WTC11 (cell line): ENCODE measurements around the gene C2orf15.

ENCODE experiments used
- CREM ChIP-seq: sonication (generic); formaldehyde crosslinking; IDR thresholded peaks from 2 replicates; pipeline ENCODE4 v1.8.1; 2022; ENCODE audit warnings: mild to moderate bottlenecking, missing genetic modification reagents, moderate library complexity
- NFATC4 ChIP-seq: fragments of 250-450 bp; sonication (Bioruptor Pico); IDR thresholded peaks from 2 replicates; pipeline ENCODE4 v1.9.0; 2021; ENCODE audit warnings: mild to moderate bottlenecking
- TF ChIP-seq, protein P1 (sequence below): sonication (generic); formaldehyde crosslinking; IDR thresholded peaks from 2 replicates; pipeline ENCODE4 v1.8.0; 2022; ENCODE audit warnings: mild to moderate bottlenecking, missing genetic modification reagents
- TF ChIP-seq, protein P2 (sequence below): fragments of 200-600 bp; IDR thresholded peaks from 2 replicates; pipeline ENCODE4 v1.8.0; 2022; ENCODE audit warnings: antibody characterized with exemption

DNA sequence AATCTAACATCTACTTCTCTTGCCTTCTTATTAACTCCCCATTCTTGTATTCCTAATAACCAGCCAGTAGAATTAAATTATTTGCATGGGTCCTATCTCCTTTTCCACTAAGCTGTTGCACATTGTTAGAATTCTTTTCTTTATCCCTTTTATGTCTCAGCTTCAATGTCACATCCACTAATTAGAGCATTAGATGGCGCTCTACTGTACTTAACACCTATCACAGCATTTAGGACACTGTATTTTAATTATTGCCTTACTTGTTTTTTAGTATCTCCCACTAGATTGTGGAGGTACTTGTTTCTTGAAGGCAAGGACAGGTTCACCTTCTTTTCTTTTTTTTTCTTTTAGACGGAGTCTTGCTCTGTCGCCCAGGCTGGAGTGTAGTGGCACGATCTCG, 17.1 kb downstream of the C2orf15 start:
- no peak for TF ChIP-seq CREM (CRISPR knock-in tag)
- TF ChIP-seq, protein P1, sequence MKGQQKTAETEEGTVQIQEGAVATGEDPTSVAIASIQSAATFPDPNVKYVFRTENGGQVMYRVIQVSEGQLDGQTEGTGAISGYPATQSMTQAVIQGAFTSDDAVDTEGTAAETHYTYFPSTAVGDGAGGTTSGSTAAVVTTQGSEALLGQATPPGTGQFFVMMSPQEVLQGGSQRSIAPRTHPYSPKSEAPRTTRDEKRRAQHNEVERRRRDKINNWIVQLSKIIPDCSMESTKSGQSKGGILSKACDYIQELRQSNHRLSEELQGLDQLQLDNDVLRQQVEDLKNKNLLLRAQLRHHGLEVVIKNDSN (CRISPR knock-in tag) = no peak
- TF ChIP-seq, protein P2, sequence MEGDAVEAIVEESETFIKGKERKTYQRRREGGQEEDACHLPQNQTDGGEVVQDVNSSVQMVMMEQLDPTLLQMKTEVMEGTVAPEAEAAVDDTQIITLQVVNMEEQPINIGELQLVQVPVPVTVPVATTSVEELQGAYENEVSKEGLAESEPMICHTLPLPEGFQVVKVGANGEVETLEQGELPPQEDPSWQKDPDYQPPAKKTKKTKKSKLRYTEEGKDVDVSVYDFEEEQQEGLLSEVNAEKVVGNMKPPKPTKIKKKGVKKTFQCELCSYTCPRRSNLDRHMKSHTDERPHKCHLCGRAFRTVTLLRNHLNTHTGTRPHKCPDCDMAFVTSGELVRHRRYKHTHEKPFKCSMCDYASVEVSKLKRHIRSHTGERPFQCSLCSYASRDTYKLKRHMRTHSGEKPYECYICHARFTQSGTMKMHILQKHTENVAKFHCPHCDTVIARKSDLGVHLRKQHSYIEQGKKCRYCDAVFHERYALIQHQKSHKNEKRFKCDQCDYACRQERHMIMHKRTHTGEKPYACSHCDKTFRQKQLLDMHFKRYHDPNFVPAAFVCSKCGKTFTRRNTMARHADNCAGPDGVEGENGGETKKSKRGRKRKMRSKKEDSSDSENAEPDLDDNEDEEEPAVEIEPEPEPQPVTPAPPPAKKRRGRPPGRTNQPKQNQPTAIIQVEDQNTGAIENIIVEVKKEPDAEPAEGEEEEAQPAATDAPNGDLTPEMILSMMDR = no peak
- TF ChIP-seq NFATC4 (CRISPR knock-in tag) = no peak
